COLO668 (cell line): ENCODE results near the gene RNF144B.
"Not testable (repeated sequence)": the region's sequence is repeated elsewhere in the genome, so short reads cannot be mapped to it uniquely, and the experiment has no call there.

Source experiments
- DNase-seq: peaks from one replicate; lab custom pipeline; 2025; ENCODE audit not compliant: unreplicated experiment; lab: John Stamatoyannopoulos, UW

Gene RNF144B

DNA sequence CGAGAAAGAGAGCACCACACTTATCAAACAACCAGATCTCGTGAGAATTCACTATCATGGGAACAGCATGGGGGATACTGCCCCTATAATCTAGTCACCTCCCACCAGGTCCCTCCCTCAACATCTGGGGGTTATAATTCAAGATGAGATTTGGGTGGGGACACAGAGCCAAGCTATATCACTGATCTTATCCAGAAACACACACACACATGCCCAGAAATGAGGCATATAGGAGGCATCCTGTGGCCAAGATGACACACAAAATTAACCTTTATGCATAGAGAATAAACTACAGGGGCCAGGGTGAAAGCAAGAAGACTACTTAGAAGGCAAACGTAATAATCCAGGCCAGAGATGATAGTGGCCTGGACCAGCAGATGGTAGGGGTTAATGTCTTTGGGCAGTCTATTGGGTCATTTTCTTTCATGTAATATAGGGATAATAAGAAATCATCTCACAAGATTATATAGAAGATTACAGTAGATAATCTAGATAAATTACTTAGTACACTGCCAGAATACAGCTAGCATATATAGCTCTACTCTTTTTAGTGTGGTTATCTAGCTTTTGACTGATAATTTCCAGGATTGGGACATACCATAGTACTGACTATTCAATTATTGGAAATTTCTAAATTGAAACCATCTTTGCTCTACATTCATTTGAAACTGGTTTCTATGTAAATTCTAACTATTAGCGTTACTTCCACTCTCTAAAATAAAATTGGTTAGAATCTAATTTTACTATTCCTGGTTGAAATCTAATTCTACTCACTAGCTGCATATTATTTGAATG lies 20.0 kb downstream of the RNF144B start:
- no peak for DNase-seq

GRCh38 chr6:18409602-18410001 lies 22.5 kb downstream of the RNF144B start:
- DNase-seq, result not testable (repeated sequence)

- no peak for DNase-seq
Measured at GRCh38 chr6:18410412-18410811, 23.3 kb downstream of the RNF144B start.

DNA sequence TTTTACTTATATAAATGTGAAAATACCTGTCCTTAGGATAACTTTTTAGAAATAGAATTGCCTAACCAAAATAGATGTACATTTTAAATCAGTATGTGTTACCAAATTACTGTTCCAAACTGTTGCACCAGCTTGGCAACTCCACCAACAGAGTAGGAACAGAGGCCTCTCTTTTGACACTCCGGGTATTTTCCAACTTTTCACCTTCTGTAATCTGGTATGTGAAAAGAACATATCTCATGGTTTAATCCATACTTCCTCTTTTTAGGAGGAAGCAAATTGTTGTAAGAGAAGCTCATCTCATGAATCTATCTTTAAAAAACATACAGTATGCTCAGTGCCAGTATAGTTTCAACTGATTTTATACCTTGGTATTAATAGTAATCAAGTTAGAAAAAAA lies 24.9 kb downstream of the RNF144B start:
- DNase-seq, result no peak

GRCh38 chr6:18412644-18413043 lies 25.5 kb downstream of the RNF144B start:
- DNase-seq, result no peak

DNA sequence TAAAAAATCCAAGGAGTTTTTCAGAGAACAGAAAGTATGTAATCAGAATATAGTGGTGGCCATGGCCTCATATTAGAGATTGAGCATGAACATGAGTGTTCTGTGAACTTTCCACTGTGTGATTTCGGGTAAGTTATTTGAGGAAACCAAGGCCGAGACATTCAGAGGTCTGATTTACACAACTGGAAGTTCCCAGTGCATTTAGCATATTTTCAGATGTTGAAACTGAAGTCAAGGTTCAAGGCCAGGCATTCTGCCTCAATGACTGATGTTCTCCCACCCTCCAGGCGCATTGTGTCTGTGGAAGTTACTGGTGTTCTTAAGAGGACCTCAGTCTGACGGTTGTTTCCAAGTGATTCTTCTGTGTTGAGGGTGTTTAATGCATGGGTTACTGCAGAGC lies 26.2 kb downstream of the RNF144B start:
- DNase-seq, result no peak

GRCh38 chr6:18414116-18414515 lies 27.0 kb downstream of the RNF144B start:
- DNase-seq, result no peak

DNA sequence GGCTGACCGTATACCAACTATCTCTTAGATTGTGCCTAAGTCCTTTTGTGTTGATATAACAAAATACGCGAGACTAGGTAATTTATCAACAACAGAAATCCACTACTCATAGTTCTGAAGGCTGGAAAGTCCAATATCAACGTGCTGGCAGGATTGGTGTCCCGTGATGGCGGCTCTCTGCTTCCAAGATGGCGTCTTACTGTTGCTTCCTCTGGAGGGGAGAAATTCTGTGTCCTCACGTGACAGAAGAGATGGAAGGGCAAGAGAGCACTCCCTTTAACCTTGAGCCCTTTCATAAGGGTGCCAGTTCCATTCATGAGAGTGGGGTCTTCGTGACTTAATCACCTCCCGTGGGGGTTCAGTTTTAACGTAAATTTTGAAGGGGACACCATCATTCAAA lies 28.1 kb downstream of the RNF144B start:
- DNase-seq, result no peak

- no peak for DNase-seq
Measured at GRCh38 chr6:18415671-18416340, 28.7 kb downstream of the RNF144B start.

DNA sequence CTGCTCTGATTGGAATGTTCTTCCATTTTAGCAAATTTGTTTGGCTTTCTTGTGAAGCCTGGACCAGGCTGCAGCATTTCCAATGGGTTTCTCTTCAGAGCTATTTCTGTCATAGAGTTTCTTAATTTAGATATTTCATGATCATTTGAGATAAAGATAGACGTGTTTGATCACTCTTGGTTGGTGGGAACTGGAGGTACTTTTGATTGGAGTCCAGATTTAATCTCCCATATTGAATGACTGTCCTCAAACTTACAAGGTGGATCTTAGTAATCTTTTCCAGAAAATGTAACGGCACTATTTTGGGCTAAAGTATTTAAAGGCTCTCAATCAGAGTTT lies 29.2 kb downstream of the RNF144B start:
- no peak for DNase-seq

DNA sequence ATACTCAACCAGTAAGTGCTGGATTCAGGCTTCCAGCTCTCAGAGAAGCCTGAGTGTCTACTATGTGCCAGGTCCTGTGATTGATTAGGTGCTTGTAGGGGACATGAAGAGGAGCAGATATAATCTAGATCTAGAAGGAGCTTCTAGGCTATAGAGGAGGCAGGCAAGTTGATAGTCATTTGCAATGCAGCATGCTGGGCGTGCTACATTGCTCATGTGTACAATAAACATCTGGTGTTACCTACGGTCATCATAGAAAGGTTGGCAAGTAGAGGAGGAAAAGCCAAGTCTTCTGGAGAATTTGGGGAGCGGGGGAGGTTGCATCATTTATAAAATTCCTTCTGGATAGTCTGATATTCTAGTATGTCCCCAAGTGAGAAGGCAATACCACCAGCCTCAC lies 33.2 kb downstream of the RNF144B start:
- no peak for DNase-seq

DNA sequence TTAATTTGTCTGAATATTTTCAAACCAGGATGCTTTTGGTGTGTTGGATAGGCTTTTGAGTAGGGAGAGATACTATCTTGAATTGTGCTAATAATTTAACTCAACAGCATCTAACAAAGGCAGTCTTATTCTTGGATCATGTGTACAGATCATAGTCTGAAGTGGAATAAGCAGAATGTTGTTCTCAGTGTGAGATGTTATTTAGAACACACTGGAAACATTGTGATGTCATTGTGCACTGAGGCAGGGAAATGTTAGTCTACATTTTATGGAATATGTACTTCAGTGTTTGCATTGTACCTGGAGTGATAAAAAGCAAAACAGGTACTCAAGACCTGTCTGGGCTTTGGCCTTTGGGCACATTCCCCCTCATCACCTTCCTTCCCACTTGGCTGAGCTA lies 35.0 kb downstream of the RNF144B start:
- no peak for DNase-seq

DNA sequence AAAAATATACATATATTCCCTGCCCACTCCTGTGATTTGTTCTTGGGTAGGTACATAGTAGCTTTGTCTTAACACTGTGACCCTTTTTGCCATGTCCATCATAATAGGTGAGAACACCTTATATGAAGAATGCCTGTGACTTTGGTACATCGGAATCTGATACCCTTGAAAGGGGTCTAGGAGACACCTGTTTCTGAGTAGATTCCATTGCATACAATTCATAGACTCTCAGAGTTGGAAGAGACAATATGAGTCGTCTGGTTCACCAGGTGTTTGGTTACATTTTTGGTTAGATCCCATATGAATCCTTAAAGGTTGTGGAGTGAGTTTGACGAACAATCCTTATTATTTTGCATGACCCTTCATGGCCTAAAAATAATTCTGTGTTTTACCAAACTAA lies 36.3 kb downstream of the RNF144B start:
- no peak for DNase-seq

GRCh38 chr6:18424201-18424600 lies 37.1 kb downstream of the RNF144B start:
- DNase-seq, result no peak

DNA sequence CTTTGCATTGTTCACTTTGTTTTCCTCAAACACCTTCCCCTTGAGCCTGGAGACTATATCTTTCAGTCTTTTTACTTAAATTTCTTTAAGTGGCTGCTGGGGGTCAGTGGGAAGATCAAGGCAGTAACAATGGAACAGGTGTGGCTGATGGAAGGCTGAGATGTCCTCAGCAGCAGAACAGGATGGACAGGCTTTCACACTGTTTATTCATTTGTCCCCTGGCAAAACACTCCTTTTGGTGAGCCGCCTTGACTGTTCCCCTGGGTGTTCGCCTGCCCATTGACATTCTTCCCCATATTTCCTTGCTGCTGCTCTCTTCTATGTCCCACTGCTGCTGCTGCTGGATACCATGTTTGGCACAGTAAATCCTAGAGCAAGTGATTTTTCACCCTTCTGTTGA lies 38.1 kb downstream of the RNF144B start:
- no peak for DNase-seq

DNA sequence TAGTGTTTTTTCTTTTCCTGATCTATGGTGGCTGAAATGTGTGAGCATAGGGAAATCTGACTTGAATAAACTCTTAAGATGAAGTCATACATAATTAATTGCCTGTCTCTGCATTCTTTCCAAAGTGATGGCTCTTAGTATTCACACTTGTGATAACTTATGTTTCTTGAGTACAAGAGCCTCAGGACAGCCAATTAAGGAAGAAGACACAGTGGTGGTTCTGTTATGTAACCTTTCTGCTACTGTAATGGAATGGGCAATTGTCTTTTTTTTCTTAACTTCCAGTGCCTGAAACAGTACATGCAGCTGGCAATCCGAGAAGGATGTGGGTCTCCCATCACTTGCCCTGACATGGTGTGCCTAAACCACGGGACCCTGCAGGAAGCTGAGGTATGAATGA lies 40.1 kb downstream of the RNF144B start:
- DNase-seq, result no peak

DNA sequence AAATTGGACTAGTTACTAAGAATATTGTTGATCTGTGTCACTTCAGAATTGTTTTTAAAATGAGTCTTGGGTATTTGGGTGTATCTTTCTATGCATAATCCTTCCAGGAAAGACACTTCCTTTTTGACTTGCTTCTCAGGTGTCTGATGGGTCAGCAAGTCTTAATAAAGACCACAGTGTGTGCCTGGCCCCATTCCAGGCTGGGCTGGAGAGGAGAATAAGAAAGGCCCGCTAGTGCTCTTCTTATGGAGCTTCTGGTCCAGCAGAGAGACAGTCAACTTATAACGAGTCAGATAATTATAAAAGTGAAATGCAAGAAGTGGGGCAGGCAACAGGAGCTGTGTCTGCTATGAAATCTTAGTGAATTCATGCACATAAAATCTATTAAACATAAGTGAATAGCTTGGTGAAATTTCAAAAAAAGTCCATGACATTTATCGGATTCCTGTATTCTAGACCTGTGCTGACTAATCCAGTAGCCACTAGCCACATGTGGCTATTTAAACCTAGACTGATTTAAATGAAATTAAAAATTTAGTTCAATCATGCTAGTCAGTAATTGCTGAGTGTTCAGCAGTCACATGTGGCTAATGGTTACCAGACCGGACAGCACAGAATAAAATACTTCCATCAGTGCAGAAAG lies 42.6 kb downstream of the RNF144B start:
- no peak for DNase-seq

GRCh38 chr6:18431581-18431980 lies 44.4 kb downstream of the RNF144B start:
- no peak for DNase-seq

DNA sequence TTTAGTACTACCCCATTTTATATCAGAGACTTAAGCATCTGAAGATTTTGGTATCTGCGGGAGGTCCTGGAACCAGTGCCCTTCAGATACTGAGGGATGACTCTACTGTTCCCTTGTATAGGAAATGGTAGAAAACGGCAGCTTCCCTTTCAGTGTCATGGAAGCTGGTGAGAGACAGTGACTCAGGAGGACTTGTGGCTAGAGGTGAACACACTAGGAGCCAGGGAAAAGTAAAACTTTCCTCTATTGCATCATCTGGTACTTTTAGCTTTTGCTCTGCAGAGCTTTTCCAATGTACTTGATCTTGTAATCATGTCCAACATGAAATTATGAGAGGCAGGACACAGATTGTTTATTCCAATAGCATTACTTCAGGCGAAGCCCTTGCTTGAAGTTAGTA lies 45.0 kb downstream of the RNF144B start:
- no peak for DNase-seq

GRCh38 chr6:18432619-18433018 lies 45.5 kb downstream of the RNF144B start:
- no peak for DNase-seq

DNA sequence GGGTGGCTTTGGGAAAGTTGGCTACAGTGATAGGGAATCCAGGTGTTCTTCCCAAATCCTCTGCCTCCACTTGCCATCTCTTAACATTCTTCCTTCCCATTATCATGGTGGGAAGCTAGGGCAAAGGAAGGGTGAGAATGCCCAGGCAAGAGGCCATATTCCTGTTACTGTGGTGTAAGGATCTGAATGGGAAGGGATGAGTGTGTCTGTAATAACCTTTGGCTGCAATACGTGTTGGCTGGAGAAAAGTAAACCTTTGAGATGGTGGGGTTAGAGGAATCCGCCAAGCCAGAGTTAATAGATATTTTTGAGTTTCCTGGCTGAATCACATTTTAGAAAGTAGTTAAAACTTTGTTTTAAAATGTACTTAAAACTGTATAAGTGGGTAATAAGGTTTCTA lies 45.9 kb downstream of the RNF144B start:
- DNase-seq, result no peak

DNA sequence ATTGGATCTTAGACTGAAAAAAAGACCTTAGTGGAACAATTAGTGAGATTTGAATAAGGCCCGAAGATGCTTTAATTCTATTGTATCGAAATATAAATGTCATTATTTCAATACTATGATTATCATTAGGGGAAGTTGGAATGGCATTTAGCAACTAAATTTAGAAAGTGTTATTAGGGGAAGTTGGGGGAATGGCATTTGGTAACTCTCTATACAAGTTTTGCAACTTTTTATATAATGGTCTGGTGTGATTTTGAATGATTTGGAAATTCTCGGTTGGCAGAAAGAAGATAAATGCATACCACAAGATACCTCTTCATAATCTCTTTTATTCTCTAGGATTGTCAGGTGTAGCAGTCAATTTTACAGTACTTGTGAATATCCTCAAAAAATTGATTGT lies 49.2 kb downstream of the RNF144B start:
- no peak for DNase-seq
